KMS-11 (cell line): ENCODE results near the gene PRSS57.
A peak's percentile ranks its signal among the peaks of the same experiment; 100 is the strongest.

Source experiments
- H2AFZ ChIP-seq: fragments of 200-600 bp; sonication (generic); 2 replicates; pipeline ENCODE4 v1.6.1; 2016; ENCODE audit warnings: antibody characterized with exemption, mixed run types, low read depth
- H3K27ac ChIP-seq: fragments of 200-600 bp; sonication (generic); 2 replicates; pipeline ENCODE4 v1.6.1; 2016; ENCODE audit warnings: mild to moderate bottlenecking, mixed run types
- H3K27me3 ChIP-seq: fragments of 200-600 bp; sonication (generic); 2 replicates; pipeline ENCODE4 v1.6.1; 2017; ENCODE audit warnings: mild to moderate bottlenecking, low read depth, mixed run types, moderate library complexity; ENCODE audit not compliant: insufficient read depth
- H3K36me3 ChIP-seq: fragments of 200-600 bp; sonication (generic); 2 replicates; pipeline ENCODE4 v1.6.1; 2017; ENCODE audit warnings: mild to moderate bottlenecking, mixed run types; ENCODE audit not compliant: insufficient read depth
- H3K4me1 ChIP-seq: fragments of 200-600 bp; sonication (generic); 2 replicates; pipeline ENCODE4 v1.6.1; 2016; ENCODE audit warnings: mild to moderate bottlenecking, low read depth, mixed run types; ENCODE audit not compliant: poor library complexity, severe bottlenecking
- H3K4me2 ChIP-seq: fragments of 200-600 bp; sonication (generic); 2 replicates; pipeline ENCODE4 v1.7.0; 2016; ENCODE audit warnings: mild to moderate bottlenecking, mixed run types
- H3K4me3 ChIP-seq: fragments of 200-600 bp; sonication (generic); IDR thresholded peaks from 2 replicates; pipeline ENCODE4 v1.6.1; 2017; ENCODE audit warnings: low read depth, low read length, mixed read lengths; ENCODE audit not compliant: insufficient read depth
- H3K79me2 ChIP-seq: fragments of 200-600 bp; sonication (generic); 2 replicates; pipeline ENCODE4 v1.6.1; 2016; ENCODE audit warnings: low read depth, mixed run types; ENCODE audit not compliant: insufficient read depth
- H3K9ac ChIP-seq: fragments of 200-600 bp; sonication (generic); 2 replicates; pipeline ENCODE4 v1.6.1; 2016; ENCODE audit warnings: mild to moderate bottlenecking, mixed run types
- H4K20me1 ChIP-seq: fragments of 200-600 bp; sonication (generic); 2 replicates; pipeline ENCODE4 v1.6.1; 2016; ENCODE audit warnings: mild to moderate bottlenecking, mixed run types; ENCODE audit not compliant: insufficient read depth
- CTCF ChIP-seq: fragments of 200-600 bp; sonication (generic); conservative IDR thresholded peaks from 2 replicates; pipeline ENCODE4 v1.6.1; 2017; ENCODE audit warnings: low read depth, mild to moderate bottlenecking, antibody characterized with exemption, low read length, moderate library complexity, mixed read lengths

PRSS57 gene

GRCh38 chr19:681029-682019 lies 13.9 kb downstream of the PRSS57 start:
- H4K20me1 ChIP-seq = no peaks in the 10 kb centered on the region
- no peak overlapping the region for H3K4me3 ChIP-seq
- H3K4me2 ChIP-seq = 0 out of 2 replicates have a peak overlapping the region, but pooled peaks have one; percentile 29
- H3K9ac ChIP-seq = no peak overlapping the region
- no peaks in the 10 kb centered on the region for H3K79me2 ChIP-seq
- H3K36me3 ChIP-seq = no peaks in the 10 kb centered on the region
- 0 out of 2 replicates have a peak overlapping the region, but pooled peaks have one; percentile 57 for H2AFZ ChIP-seq
- peaks cover 10% of the 10 kb centered on the region for H3K4me1 ChIP-seq
- no peak for TF ChIP-seq CTCF
- no peak overlapping the region for H3K27ac ChIP-seq
- peaks cover 20% of the 10 kb centered on the region for H3K27me3 ChIP-seq

- Histone ChIP-seq H4K20me1 (no peaks in the 10 kb centered on the region), H2AFZ (peak overlapping the region; percentile 57), H3K9ac (peak overlapping the region; percentile 78), H3K36me3 (no peaks in the 10 kb centered on the region), H3K27me3 (peaks cover 20% of the 10 kb centered on the region), H3K4me3 (no peak overlapping the region), H3K4me2 (peak overlapping the region; percentile 29; the same call in 1 of the 2 replicates), H3K79me2 (no peaks in the 10 kb centered on the region), H3K27ac (peak overlapping the region; percentile 63), H3K4me1 (peaks cover 10% of the 10 kb centered on the region)
- TF ChIP-seq CTCF = peak; percentile 39
These were observed 14.8 kb downstream of the PRSS57 start for GRCh38 chr19:680287-681028.

- peaks cover 10% of the 10 kb centered on the region for H3K4me1 ChIP-seq
- H3K9ac ChIP-seq = peak overlapping the region; percentile 78
- no peaks in the 10 kb centered on the region for H4K20me1 ChIP-seq
- TF ChIP-seq CTCF = no peak
- H3K36me3 ChIP-seq = no peaks in the 10 kb centered on the region
- no peaks in the 10 kb centered on the region for H3K79me2 ChIP-seq
- H3K27me3 ChIP-seq = peaks cover 28% of the 10 kb centered on the region
- H2AFZ ChIP-seq = peak overlapping the region; percentile 49; the same call in 1 of the 2 replicates
- peak overlapping the region; percentile 63 for H3K27ac ChIP-seq
- peak overlapping the region; percentile 66; the same call in 1 of the 2 replicates for H3K4me2 ChIP-seq
- no peak overlapping the region for H3K4me3 ChIP-seq
These were observed 15.6 kb downstream of the PRSS57 start for GRCh38 chr19:679418-680286.
